Raji (cell line): ENCODE measurements around the gene JMY.

Experiments used
- POLR2A ChIP-seq: IDR thresholded peaks from 2 replicates; pipeline ENCODE4 v1.6.1; 2011; ENCODE audit warnings: low read depth, low read length, control low read depth; ENCODE audit not compliant: insufficient read depth

JMY gene

DNA sequence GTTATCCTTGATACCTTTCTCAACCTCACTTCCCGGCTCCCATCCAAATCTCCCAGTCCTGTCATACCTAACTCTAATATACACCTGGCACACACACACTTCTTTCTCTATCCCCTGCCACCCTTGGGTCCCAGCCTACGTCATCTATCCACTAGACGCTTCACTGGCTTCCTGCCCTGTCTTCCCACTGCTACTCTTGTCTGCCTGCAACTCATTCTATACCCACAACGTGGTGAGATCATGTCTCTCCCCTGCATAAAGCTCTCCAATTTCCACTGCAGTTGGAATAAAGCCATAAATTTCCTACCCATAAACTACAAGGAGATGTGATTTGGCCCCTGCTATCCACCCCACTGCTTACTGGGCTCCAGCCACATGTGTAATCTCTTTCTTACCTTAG lies 93.5 kb downstream of the JMY start:
- TF ChIP-seq POLR2A, result no peak

GRCh38 chr5:79330071-79330470 lies 94.1 kb downstream of the JMY start:
- no peak for TF ChIP-seq POLR2A

DNA sequence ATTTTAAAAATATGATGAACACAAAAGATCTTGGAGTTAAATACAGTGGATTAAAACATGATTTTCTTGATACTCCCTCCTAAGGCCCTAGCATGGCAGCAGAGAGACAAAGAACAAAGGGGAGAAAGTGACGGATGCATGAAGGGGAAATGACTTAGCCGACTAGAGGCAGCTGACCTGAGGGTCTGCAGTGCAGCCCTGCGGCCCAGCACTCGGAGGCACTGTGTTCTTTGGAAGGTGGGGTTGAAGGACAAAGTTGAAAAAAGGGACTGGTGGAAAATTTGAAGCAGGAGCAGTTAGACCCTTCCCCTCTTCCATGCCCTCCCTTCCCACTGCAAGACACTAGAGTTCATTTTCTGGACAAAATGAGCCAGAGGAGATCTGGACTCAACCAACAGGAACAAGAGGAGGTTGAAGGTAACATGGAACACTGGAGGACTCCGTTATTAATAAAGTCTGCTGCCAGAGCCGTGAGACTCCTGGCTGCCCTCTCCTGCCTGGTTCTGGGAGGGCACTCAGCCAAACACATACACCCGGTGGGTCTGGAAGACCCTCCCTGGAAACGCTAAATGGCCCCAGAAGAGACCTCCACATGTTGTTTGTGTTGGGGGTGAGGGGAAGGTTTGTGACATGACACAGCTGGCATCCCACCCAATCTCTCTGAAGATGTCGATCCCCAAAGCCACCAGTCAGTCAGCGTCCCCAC lies 98.1 kb downstream of the JMY start:
- no peak for TF ChIP-seq POLR2A

DNA sequence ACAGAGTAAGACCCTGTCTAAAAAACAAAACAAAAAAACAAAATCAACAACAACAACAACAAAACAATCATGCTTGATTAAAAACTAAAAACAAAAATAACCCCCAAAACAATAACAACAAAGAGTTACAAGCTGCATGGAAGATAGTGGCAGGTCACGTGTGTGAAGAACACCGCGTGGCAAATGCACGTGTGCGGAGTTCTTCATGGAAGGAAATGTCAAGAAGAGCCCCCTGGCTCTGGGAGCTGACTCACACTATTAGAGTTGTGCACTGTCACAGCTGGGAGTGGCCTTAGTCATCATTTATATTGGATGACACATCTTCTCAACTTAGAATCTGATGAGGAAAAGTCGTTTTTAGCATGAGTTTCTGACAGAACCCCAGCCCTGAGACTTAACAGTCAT lies 110.5 kb downstream of the JMY start:
- no peak for TF ChIP-seq POLR2A

DNA sequence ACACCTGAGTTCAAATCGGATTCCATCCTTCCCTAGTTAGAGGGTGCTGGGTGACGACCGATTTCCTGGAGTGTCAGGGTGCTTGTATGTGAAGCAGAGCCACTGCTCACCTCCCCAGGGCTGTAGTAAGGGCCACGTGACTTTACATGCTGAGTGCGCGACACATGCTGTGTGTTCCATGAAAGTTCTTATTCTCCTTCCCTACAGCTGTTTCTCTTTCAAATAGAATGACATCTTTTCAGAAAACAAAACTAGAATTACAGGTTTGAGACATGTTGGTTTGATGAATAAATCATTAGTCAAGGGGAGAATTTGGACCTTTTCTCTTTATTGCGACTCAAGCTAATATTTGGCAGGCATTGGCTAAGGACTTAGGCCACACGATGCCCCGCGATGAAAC lies 113.1 kb downstream of the JMY start:
- no peak for TF ChIP-seq POLR2A

GRCh38 chr5:79349881-79350280 lies 114.0 kb downstream of the JMY start:
- no peak for TF ChIP-seq POLR2A

GRCh38 chr5:79357398-79357797 lies 121.5 kb downstream of the JMY start:
- TF ChIP-seq POLR2A, result no peak
